HG02588 (cell line): ENCODE data around the gene ARHGEF33.

Experiments used
- ATAC-seq: cut with Tn5 transposase; IDR thresholded peaks from one replicate; pipeline ENCODE4 v1.9.1; 2021; ENCODE audit warnings: mild to moderate bottlenecking, moderate library complexity; ENCODE audit not compliant: unreplicated experiment

ARHGEF33 gene

GRCh38 chr2:38889575-38889974 lies at the start of gene ARHGEF33:
TSS of gene ARHGEF33 (plus strand) at chr2:38889875. CDS start at chr2:38919448, 29,573 bp downstream.
- ATAC-seq = no peak

DNA sequence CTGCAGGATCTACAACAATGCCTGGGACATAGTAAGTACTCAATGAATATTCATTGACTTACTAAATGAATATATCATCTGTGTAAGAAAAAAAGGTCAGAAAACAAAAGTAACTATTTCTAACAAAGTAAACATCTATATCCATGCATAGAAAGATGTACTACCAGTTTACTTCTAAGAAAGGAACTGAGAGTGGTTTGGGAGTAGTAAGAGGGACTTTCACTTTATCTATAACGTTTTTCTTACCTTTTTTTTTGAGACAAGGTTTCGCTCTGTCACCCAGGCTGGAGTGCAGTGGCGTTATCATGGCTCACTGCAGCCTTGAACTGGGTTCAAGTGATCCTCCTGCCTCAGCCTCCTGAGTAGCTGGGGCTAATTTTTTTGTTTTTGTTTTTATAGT lies 39.6 kb upstream of the ARHGEF33 start:
- peak; percentile 63 for ATAC-seq

DNA sequence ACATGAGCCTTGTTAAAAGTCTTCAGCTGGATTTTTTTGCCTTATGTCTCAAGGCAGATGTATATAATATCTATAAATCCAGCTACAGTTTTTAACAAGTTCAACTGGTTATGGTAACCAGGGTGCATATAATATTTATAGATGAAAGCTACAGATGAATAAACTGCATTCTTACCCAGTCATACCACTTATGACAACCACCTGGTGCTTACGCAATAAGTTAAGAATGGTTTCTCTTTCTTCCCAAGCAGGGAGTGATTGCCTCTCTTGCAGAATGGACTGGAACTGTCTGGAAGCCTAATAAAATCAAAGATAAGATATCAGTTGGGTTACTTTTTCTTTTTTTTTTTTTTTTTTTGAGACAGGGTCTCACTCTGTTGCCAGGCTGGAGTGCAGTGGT lies 33.5 kb upstream of the ARHGEF33 start:
- no peak for ATAC-seq

- ATAC-seq = no peak
These were observed 27.2 kb upstream of the ARHGEF33 start for GRCh38 chr2:38862476-38862875.

DNA sequence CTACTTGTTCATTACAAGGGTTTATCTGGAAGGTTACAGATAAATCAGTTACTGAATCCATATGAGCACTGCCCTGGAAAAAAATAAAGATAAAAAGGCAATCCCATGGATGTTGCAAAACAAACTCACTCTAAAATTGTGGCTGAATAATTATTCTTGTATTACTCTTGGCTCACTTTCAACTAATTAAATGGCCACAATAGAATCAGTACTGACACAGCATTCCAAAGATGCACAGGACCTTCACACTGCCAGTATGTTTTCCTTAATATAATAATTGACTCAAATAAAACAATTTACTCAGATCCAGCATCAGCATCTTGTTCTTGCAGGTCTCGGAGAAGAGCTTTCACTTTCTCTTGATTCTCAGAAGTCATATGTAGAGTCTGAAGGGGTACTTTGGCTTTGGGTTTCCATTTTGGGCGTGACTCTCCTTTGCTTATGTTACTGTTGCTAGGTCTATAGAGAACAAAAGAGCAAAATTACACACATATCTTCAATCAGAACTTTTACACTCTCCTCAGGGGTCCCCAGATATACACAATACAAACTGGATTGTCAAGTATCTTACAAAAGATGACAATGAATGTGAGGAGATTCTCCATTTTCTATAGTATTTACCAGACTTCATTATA lies 26.5 kb upstream of the ARHGEF33 start:
- ATAC-seq = no peak

- ATAC-seq = no peak
These were observed 22.8 kb upstream of the ARHGEF33 start for GRCh38 chr2:38866773-38867443.

GRCh38 chr2:38871432-38871831 lies 18.2 kb upstream of the ARHGEF33 start:
- no peak for ATAC-seq

GRCh38 chr2:38873763-38874162 lies 15.9 kb upstream of the ARHGEF33 start:
- ATAC-seq = no peak

- ATAC-seq = no peak
These were observed 14.5 kb upstream of the ARHGEF33 start for GRCh38 chr2:38875227-38875575.

GRCh38 chr2:38875576-38876367 lies 13.9 kb upstream of the ARHGEF33 start, which contains the start of the genes DHX57 and MORN2:
TSS of gene DHX57 (minus strand) at chr2:38875934. CDS start at chr2:38868405, 7,529 bp downstream.
TSS of gene MORN2 (plus strand) at chr2:38875976.
- ATAC-seq = peak; percentile 100

- no peak for ATAC-seq
These were observed 13.3 kb upstream of the ARHGEF33 start for GRCh38 chr2:38876407-38876806.

DNA sequence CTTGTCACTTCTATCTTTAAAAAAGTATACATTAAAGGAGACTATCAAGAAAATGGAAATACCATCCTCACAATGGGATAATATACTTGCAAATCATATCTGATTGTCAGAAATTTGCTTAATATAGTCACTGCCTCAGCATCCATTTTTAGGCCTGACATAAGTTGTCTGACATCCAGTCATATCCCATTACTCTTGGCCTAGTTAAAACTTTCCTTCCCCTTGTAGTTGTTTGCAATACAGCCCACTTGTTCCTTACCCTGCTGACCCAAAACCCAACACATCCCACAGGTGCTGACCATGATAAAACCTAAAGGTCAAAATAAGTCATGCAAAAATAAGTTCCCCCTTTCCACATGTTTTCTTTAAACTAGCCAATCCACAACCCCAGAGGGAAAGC lies 3.6 kb upstream of the ARHGEF33 start:
- ATAC-seq = no peak

DNA sequence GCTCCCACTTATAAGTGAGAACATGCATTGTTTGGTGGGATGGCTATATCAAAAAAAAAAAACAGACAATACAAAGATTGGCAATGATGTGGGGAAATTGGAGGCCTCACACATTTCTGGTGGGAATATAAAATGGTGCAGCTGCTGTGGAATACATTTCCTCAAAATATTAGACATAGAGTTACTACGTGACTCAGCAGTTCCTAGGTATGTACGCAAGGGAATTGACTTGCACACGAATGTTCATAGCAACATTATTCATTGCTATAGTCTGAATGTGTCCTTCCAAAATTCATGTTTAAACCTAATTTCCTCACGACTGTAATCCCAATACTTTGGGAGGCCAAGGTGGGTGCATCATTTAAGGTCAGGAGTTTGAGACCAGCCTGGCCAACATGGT lies 2.3 kb upstream of the ARHGEF33 start:
- ATAC-seq = no peak

DNA sequence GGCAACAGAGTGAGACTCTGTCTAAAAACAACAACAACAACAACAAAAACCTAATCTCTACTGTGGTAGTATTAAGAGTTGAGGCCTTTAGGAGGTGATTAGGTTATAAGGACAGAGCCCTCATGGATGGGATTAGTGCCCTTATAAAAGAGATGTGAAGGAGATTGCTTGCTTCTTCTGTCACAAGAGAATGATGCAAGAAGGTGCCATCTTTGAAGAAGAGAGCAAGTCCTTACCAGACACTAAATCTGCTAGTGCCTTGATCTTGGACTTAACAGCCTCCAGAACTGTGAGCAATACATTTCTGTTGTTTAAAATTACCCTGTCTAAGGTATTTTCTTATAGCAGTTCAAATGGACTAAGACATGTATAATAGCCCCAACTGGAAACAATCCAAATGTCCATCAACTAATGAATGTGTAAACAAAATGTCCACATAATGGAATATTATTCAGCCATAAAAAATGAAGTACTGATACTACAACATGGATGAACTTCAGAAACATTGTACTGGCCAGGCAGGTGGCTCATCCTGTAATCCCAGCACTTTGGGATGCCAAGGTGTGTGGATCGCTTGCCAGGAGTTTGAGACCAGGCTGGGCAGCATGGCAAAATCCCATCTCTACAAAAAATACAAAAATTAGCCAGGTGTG lies 1.6 kb upstream of the ARHGEF33 start:
- ATAC-seq = no peak

DNA sequence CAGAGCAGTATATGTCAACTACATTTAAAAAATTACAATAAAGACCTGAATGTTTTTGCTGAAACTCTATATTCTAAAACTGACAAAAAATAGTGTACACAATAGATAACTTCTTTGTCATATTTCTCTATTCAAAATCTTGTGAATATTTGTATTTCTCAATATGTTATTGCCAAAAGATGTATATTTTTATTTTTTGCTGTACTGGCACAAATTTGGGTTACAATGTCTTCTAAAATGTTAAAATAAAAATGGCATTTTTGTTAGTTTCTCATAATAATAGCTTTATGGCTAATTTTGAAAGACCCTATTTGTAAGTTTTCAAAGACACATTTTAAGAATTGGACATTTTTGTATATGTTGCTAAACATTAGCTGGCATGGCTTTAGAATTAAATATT lies 630 bp upstream of the ARHGEF33 start:
- ATAC-seq = no peak

DNA sequence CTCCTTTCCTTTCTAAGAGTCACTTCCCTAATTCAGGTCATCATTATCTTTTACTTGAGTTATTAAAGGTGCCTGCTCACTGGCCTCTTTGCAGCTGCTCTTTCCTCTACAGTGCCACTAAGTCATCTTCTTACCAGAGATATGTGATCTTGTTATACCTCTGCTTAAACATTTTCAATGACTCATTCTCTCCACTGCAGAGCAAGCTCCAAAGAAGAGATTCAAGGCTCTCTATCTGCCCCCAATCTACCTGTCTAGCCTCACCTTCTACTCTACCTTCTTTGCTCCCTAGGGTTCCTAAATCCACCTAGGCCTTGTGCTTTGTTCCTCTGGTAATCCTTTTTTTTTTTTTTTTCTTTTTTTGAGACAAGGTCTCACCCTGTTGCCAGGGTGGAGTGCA lies 3.1 kb downstream of the ARHGEF33 start:
- no peak for ATAC-seq

DNA sequence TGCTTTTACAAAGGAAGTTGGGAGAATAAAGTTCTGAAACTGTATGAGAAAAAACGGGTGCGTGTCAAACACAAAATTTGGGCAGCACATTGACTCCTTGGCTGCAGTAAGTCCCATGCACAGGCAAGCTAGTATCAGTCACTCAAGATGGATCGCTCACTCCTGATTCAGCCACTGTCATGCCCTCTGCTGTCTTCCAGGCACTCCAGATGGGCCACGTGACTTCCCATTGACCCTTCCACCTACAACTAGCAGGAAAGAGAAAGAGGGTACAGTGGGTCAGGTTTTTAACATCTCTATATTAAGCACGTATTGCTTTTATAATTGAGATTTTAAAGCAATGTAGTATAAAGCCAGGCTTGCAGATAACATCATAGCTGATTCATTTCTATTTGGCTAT lies 8.6 kb downstream of the ARHGEF33 start:
- no peak for ATAC-seq

- no peak for ATAC-seq
These were observed 11.1 kb downstream of the ARHGEF33 start for GRCh38 chr2:38900726-38901125.

DNA sequence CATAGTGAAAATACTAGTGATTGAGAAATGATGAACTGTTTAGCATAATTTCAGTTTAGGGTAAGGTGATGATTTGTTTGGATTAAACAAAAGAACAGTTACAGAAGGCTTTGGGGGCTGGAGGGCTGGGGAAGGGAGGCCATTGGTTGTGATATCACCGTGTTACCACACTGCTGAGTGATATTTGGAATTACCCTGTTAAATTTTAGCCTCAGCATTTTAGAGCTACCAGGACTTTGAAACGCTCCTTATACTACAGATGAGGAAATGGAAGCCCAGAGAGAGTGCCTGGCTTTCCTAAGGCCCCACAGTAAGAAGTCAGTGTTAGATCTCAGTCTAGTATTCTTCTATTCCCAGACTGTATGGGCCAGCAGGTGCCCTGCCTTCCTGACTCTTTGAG lies 15.6 kb downstream of the ARHGEF33 start:
- no peak for ATAC-seq

DNA sequence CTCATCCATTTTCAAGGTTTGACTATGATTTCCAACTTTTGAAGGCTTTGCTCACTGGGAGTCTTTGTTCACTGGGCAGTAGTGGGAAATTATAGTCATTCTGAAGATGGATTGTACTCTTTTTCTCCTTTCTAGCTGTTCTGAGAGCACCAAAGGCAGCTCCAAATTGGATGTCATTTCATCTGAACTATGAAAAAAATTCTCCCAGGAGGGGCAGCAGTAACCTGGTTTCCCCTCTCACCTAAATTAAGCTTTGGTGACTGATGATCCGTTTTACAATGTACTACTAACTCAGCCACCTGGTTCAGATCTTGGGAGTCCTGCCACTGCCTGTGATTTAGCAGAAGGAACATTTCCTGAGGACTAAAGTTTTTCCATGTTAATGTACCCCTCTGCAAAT lies 17.6 kb downstream of the ARHGEF33 start:
- ATAC-seq = no peak
